NCI-H748 (cell line): ENCODE data around the gene DTNBP1.

Source experiments
- DNase-seq: peaks from one replicate; lab custom pipeline; 2025; ENCODE audit not compliant: unreplicated experiment; lab: John Stamatoyannopoulos, UW

Gene DTNBP1

GRCh38 chr6:15662326-15663129, at the start of gene DTNBP1:
Gene DTNBP1 (minus strand): TSS chr6:15663028. CDS start chr6:15662869, 159 bp downstream.
- peak; percentile 90 for DNase-seq

GRCh38 chr6:15709651-15710269, 46.9 kb upstream of the DTNBP1 start:
- DNase-seq, result no peak

GRCh38 chr6:15708231-15708630, 45.4 kb upstream of the DTNBP1 start:
- DNase-seq, result peak; percentile 39

- no peak for DNase-seq
Measured at GRCh38 chr6:15705981-15706380, 43.2 kb upstream of the DTNBP1 start.

- no peak for DNase-seq
Measured at GRCh38 chr6:15698471-15698870, 35.6 kb upstream of the DTNBP1 start.

GRCh38 chr6:15697895-15698294, 35.1 kb upstream of the DTNBP1 start:
- DNase-seq, result no peak

- peak; percentile 95 for DNase-seq
Measured at GRCh38 chr6:15691250-15691869, 28.5 kb upstream of the DTNBP1 start.

- DNase-seq, result peak; percentile 40
Measured at GRCh38 chr6:15690510-15690909, 27.7 kb upstream of the DTNBP1 start.

GRCh38 chr6:15689586-15690482, 27.0 kb upstream of the DTNBP1 start:
- no peak for DNase-seq

GRCh38 chr6:15685619-15686018, 22.8 kb upstream of the DTNBP1 start:
- DNase-seq, result no peak

- no peak for DNase-seq
Measured at GRCh38 chr6:15682965-15683822, 20.4 kb upstream of the DTNBP1 start.

GRCh38 chr6:15681946-15682345, 19.1 kb upstream of the DTNBP1 start:
- no peak for DNase-seq

- DNase-seq, result no peak
Measured at GRCh38 chr6:15678514-15678913, 15.7 kb upstream of the DTNBP1 start.

GRCh38 chr6:15677822-15678221, 15.0 kb upstream of the DTNBP1 start:
- no peak for DNase-seq

- no peak for DNase-seq
Measured at GRCh38 chr6:15675536-15676220, 12.8 kb upstream of the DTNBP1 start.

GRCh38 chr6:15674690-15675386, 12.0 kb upstream of the DTNBP1 start:
- DNase-seq, result no peak

GRCh38 chr6:15673666-15674065, 10.8 kb upstream of the DTNBP1 start:
- DNase-seq, result no peak

GRCh38 chr6:15672818-15673217, 10.0 kb upstream of the DTNBP1 start:
- DNase-seq, result no peak

- no peak for DNase-seq
Measured at GRCh38 chr6:15672291-15672690, 9.5 kb upstream of the DTNBP1 start.
